ENCODE data around the gene PAK4. TPM values are rescaled to one million over a fixed set of nuclear protein-coding genes. Genes with fewer than 3 reads are reported as not detected.
A peak's percentile ranks its signal among the peaks of the same experiment; 100 is the strongest.

PAK4 gene
- total and polyA plus RNA-seq, 2 of the 13 experiments (the other 11 are each of a cell fraction or from before 2014, with no cell fraction given): 9.5 to 17.8 TPM

DNA sequence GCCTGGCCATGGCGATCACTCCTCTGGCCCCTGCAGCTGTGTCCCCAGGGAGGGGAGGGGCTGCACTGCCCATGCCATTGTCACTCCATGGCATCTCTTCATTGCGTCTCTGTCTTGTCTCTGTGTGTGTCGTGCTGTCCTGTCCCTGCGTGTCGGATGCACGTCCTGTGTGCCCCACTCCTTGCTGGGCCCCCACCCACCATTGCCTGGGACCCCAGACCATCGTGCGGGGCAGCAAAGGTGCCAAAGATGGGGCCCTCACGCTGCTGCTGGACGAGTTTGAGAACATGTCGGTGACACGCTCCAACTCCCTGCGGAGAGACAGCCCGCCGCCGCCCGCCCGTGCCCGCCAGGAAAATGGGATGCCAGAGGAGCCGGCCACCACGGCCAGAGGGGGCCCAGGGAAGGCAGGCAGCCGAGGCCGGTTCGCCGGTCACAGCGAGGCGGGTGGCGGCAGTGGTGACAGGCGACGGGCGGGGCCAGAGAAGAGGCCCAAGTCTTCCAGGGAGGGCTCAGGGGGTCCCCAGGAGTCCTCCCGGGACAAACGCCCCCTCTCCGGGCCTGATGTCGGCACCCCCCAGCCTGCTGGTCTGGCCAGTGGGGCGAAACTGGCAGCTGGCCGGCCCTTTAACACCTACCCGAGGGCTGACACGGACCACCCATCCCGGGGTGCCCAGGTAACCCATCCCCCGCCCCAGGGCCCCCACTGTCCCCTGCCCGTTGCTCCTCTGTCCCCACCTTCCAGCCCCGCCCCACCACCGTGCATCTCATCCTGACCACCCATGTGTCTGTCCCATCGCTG, 47.3 kb downstream of the PAK4 start:
- Histone ChIP-seq H3K4me1 (ENCODE audit: insufficient read depth, low read length) (peaks cover 26% of the 10 kb centered on the region), H3K9ac (ENCODE audit: insufficient read depth, low read depth, low read length) (no peak overlapping the region), H3K9me3 (ENCODE audit: low read length) (no peaks in the 10 kb centered on the region), H3K27me3 (ENCODE audit: control insufficient read depth in 1 of 2, insufficient read depth in 2 of 2, low read length in 2 of 2) (no peaks in the 10 kb centered on the region; a peak in 1 of 5 replicates), H3K27ac (ENCODE audit: extremely low read length, insufficient read depth, low read length) (no peak overlapping the region), H3K4me3 (replicated peaks in 1 of 3; ENCODE audit: insufficient read depth in 1 of 3, low read depth in 2 of 3, low read length in 3 of 3) (no peak overlapping the region), H3K79me2 (ENCODE audit: insufficient read depth, low read length) (no peaks in the 10 kb centered on the region), H4K20me1 (ENCODE audit: insufficient read depth, low read length) (peaks cover 2% of the 10 kb centered on the region; the same call in 1 of the 2 replicates), H3K36me3 (replicated peaks in 1 of 2; ENCODE audit: control insufficient read depth in 1 of 2, insufficient read depth in 2 of 2, low read length in 2 of 2) (peaks cover 13 to 46% of the 10 kb centered on the region in 2 experiments; a peak in 4 of 5 replicates), H2AFZ (ENCODE audit: low read length) (no peak overlapping the region), H3K4me2 (ENCODE audit: low read depth, low read length) (no peak overlapping the region)
- intact Hi-C loops (cut with micrococcal nuclease; ENCODE audit: unreplicated experiment) (no loop called here), in situ Hi-C loops (cut with HindIII; ENCODE audit: extremely low pct_ligation_motif_present, low pct_unique_long_range_greater_than_20kb) (no loop called here)
- BruUV-seq (replicated peaks): TSS peak; percentile 49
- CTCF ChIA-PET (ENCODE audit: low intra/inter-chr PET ratio, low total read pairs): no interaction called here
- ATAC-seq: no peak
- WGBS (ENCODE audit: low lambda C conversion rate): 98% methylated on average over 22 of the region's 45 CpGs
- TF ChIP-seq RFX3 (CRISPR knock-in tag; IDR thresholded peaks at IDR 0.05): no peak
- TF ChIP-seq, protein P1, sequence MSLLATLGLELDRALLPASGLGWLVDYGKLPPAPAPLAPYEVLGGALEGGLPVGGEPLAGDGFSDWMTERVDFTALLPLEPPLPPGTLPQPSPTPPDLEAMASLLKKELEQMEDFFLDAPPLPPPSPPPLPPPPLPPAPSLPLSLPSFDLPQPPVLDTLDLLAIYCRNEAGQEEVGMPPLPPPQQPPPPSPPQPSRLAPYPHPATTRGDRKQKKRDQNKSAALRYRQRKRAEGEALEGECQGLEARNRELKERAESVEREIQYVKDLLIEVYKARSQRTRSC (CRISPR knock-in tag; IDR thresholded peaks at IDR 0.05; ENCODE audit: low read depth): no peak
- no peak for TF ChIP-seq ZNF10 (CRISPR knock-in tag; IDR thresholded peaks at IDR 0.05; ENCODE audit: borderline replicate concordance, low read depth)
- no peak for FAIRE-seq
- no peak for DNase-seq (ENCODE audit: low spot score)
- POLR2A ChIA-PET: no interaction called here

DNA sequence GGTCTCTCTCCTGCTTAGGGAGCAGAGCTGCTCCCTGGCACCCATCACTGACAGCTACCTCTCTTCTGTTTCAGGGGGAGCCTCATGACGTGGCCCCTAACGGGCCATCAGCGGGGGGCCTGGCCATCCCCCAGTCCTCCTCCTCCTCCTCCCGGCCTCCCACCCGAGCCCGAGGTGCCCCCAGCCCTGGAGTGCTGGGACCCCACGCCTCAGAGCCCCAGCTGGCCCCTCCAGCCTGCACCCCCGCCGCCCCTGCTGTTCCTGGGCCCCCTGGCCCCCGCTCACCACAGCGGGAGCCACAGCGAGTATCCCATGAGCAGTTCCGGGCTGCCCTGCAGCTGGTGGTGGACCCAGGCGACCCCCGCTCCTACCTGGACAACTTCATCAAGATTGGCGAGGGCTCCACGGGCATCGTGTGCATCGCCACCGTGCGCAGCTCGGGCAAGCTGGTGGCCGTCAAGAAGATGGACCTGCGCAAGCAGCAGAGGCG, 48.0 kb downstream of the PAK4 start:
- POLR2A ChIA-PET: no interaction called here
- WGBS (ENCODE audit: low lambda C conversion rate): 95% methylated on average over 19 of the region's 25 CpGs
- ATAC-seq: no peak

More for the DNA sequence above, 48.0 kb downstream of the PAK4 start:
- Histone ChIP-seq H3K27ac (ENCODE audit: extremely low read length, insufficient read depth, low read length) (no peak overlapping the region), H3K4me1 (ENCODE audit: insufficient read depth, low read length) (peaks cover 19% of the 10 kb centered on the region), H3K36me3 (replicated peaks in 1 of 2; ENCODE audit: control insufficient read depth in 1 of 2, insufficient read depth in 2 of 2, low read length in 2 of 2) (peaks cover 15 to 49% of the 10 kb centered on the region in 2 experiments; a peak in 4 of 5 replicates), H3K4me2 (ENCODE audit: low read depth, low read length) (no peak overlapping the region), H4K20me1 (ENCODE audit: insufficient read depth, low read length) (peaks cover 2% of the 10 kb centered on the region; the same call in 1 of the 2 replicates), H3K27me3 (ENCODE audit: control insufficient read depth in 1 of 2, insufficient read depth in 2 of 2, low read length in 2 of 2) (no peaks in the 10 kb centered on the region; a peak in 1 of 5 replicates), H2AFZ (ENCODE audit: low read length) (no peak overlapping the region), H3K9ac (ENCODE audit: insufficient read depth, low read depth, low read length) (no peak overlapping the region), H3K79me2 (ENCODE audit: insufficient read depth, low read length) (no peaks in the 10 kb centered on the region), H3K9me3 (ENCODE audit: low read length) (no peaks in the 10 kb centered on the region), H3K4me3 (replicated peaks in 1 of 3; ENCODE audit: insufficient read depth in 1 of 3, low read depth in 2 of 3, low read length in 3 of 3) (no peak overlapping the region)
- DNase-seq (ENCODE audit: low spot score): no peak
- BruUV-seq (replicated peaks): no TSS peak
- FAIRE-seq: no peak
- intact Hi-C loops (cut with micrococcal nuclease; ENCODE audit: unreplicated experiment): no loop called here
- CTCF ChIA-PET (ENCODE audit: low intra/inter-chr PET ratio, low total read pairs): no interaction called here
- TF ChIP-seq HNRNPK (IDR thresholded peaks at IDR 0.05; ENCODE audit: low read depth, low read length, poor library complexity, severe bottlenecking): peak; percentile 62
- TF ChIP-seq, protein P2, sequence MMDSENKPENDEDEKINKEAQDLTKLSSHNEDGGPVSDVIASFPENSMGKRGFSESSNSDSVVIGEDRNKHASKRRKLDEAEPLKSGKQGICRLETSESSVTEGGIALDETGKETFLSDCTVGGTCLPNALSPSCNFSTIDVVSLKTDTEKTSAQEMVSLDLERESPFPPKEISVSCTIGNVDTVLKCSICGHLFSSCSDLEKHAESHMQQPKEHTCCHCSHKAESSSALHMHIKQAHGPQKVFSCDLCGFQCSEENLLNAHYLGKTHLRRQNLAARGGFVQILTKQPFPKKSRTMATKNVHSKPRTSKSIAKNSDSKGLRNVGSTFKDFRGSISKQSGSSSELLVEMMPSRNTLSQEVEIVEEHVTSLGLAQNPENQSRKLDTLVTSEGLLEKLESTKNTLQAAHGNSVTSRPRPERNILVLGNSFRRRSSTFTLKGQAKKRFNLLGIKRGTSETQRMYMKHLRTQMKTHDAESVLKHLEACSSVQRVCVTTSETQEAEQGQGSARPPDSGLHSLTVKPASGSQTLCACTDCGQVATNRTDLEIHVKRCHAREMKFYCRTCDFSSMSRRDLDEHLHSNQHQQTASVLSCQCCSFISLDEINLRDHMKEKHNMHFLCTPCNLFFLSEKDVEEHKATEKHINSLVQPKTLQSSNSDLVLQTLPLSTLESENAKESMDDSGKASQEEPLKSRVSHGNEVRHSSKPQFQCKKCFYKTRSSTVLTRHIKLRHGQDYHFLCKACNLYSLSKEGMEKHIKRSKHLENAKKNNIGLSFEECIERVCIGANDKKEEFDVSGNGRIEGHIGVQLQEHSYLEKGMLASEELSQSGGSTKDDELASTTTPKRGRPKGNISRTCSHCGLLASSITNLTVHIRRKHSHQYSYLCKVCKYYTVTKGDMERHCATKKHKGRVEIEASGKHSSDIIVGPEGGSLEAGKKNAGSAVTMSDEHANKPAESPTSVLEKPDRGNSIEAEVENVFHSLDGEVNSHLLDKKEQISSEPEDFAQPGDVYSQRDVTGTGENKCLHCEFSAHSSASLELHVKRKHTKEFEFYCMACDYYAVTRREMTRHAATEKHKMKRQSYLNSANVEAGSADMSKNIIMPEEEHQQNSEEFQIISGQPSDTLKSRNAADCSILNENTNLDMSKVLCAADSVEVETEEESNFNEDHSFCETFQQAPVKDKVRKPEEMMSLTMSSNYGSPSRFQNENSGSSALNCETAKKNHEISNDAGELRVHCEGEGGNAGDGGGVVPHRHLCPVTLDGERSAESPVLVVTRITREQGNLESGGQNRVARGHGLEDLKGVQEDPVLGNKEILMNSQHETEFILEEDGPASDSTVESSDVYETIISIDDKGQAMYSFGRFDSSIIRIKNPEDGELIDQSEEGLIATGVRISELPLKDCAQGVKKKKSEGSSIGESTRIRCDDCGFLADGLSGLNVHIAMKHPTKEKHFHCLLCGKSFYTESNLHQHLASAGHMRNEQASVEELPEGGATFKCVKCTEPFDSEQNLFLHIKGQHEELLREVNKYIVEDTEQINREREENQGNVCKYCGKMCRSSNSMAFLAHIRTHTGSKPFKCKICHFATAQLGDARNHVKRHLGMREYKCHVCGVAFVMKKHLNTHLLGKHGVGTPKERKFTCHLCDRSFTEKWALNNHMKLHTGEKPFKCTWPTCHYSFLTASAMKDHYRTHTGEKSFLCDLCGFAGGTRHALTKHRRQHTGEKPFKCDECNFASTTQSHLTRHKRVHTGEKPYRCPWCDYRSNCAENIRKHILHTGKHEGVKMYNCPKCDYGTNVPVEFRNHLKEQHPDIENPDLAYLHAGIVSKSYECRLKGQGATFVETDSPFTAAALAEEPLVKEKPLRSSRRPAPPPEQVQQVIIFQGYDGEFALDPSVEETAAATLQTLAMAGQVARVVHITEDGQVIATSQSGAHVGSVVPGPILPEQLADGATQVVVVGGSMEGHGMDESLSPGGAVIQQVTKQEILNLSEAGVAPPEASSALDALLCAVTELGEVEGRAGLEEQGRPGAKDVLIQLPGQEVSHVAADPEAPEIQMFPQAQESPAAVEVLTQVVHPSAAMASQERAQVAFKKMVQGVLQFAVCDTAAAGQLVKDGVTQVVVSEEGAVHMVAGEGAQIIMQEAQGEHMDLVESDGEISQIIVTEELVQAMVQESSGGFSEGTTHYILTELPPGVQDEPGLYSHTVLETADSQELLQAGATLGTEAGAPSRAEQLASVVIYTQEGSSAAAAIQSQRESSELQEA (CRISPR knock-in tag; IDR thresholded peaks at IDR 0.05; ENCODE audit: not compliant biosample characterization): no peak
- no peak for TF ChIP-seq CHCHD3 (CRISPR knock-in tag; IDR thresholded peaks at IDR 0.05)
- in situ Hi-C loops (cut with HindIII; ENCODE audit: extremely low pct_ligation_motif_present, low pct_unique_long_range_greater_than_20kb): no loop called here

Measured in HepG2 (cell line).